ENCODE data around the gene FGF11.

FGF11 gene

GRCh38 chr17:7435676-7436555, 3.4 kb upstream of the FGF11 start:
- no peak for DNase-seq

- DNase-seq, result no peak
Observed at GRCh38 chr17:7436556-7437368, 2.5 kb upstream of the FGF11 start.

GRCh38 chr17:7437369-7437863, 1.9 kb upstream of the FGF11 start:
- DNase-seq, result no peak

GRCh38 chr17:7437950-7438614, 1.2 kb upstream of the FGF11 start:
- no peak for DNase-seq

GRCh38 chr17:7438656-7439460, 454 bp upstream of the FGF11 start:
- no peak for DNase-seq

GRCh38 chr17:7440113-7440833, 961 bp downstream of the FGF11 start:
- DNase-seq, result no peak

- DNase-seq, result no peak
Observed at GRCh38 chr17:7440834-7441195, 1.5 kb downstream of the FGF11 start.

- no peak for DNase-seq
Observed at GRCh38 chr17:7441266-7441665, 2.0 kb downstream of the FGF11 start.

- no peak for DNase-seq
Observed at GRCh38 chr17:7442142-7442541, 2.8 kb downstream of the FGF11 start.

GRCh38 chr17:7443499-7444485, 4.5 kb downstream of the FGF11 start:
- DNase-seq, result no peak

- DNase-seq, result no peak
Observed at GRCh38 chr17:7444682-7445618, 5.6 kb downstream of the FGF11 start, which contains the start of gene CHRNB1. Gene CHRNB1 (plus strand): TSS chr17:7445061. CDS start chr17:7445128, 67 bp downstream.

- no peak for DNase-seq
Observed at GRCh38 chr17:7445619-7445968, 6.3 kb downstream of the FGF11 start.

- no peak for DNase-seq
Observed at GRCh38 chr17:7448461-7448860, 9.1 kb downstream of the FGF11 start.

GRCh38 chr17:7459961-7460545, 20.7 kb downstream of the FGF11 start:
- DNase-seq, result no peak

- no peak for DNase-seq
Observed at GRCh38 chr17:7460850-7461660, 21.7 kb downstream of the FGF11 start.

- no peak for DNase-seq
Observed at GRCh38 chr17:7462474-7463371, 23.4 kb downstream of the FGF11 start.

- DNase-seq, result no peak
Observed at GRCh38 chr17:7463372-7463846, 24.1 kb downstream of the FGF11 start.
